Measurements from ENCODE around the gene LILRA2. TPM values are rescaled to one million over a fixed set of nuclear protein-coding genes. Genes with fewer than 3 reads are reported as not detected.

The LILRA2 gene
- total RNA-seq: not detected

GRCh38 chr19:54573330-54573872 lies at the start of gene LILRA2:
Gene LILRA2 (plus strand): TSS chr19:54573790. CDS start chr19:54573879, 89 bp downstream.
- no peak for DNase-seq
- Mint-ChIP-seq H3K4me3 (no peak within 1 kb of the TSS), H3K4me1 (ENCODE audit: low read depth) (peaks cover 3% of the 10 kb centered on the region), H3K36me3 (ENCODE audit: low read depth) (no peaks in the 10 kb centered on the region), H3K27ac (no peak within 1 kb of the TSS), H3K27me3 (peaks cover 33% of the 10 kb centered on the region), H3K9me3 (no peaks in the 10 kb centered on the region)
- intact Hi-C loops (cut with micrococcal nuclease): no loop called here
- POLR2A ChIA-PET: no interaction called here
- CTCF ChIA-PET: no interaction called here
- no peak for TF ChIP-seq CTCF (IDR thresholded peaks at IDR 0.05)
- ATAC-seq: no peak

- no peak for TF ChIP-seq CTCF (IDR thresholded peaks at IDR 0.05)
- H3K36me3 Mint-ChIP-seq (ENCODE audit: low read depth): no peaks in the 10 kb centered on the region
- H3K4me3 Mint-ChIP-seq: no peak overlapping the region
- H3K9me3 Mint-ChIP-seq: peaks cover 2% of the 10 kb centered on the region
- ChIA-PET POLR2A (interaction anchor here (0.5 kb wide), 1 partner anchor 33 kb away, joined by 3 read pairs; no protein-coding TSS in a partner anchor), CTCF (interaction anchor here (2.0 kb wide), 1 partner anchor 45 kb away, joined by 6 read pairs; no protein-coding TSS in a partner anchor)
- intact Hi-C loops (cut with micrococcal nuclease): no loop called here
- DNase-seq: no peak
- H3K27me3 Mint-ChIP-seq: peaks cover 24% of the 10 kb centered on the region
- peaks cover 42% of the 10 kb centered on the region for H3K4me1 Mint-ChIP-seq (ENCODE audit: low read depth)
- H3K27ac Mint-ChIP-seq: no peak overlapping the region
- no peak for ATAC-seq
Measured at GRCh38 chr19:54525636-54526035, 48.0 kb upstream of the LILRA2 start.

GRCh38 chr19:54526972-54527371 lies 46.6 kb upstream of the LILRA2 start:
- Mint-ChIP-seq H3K4me1 (ENCODE audit: low read depth) (peaks cover 28% of the 10 kb centered on the region), H3K27ac (no peak overlapping the region), H3K36me3 (ENCODE audit: low read depth) (no peaks in the 10 kb centered on the region), H3K4me3 (no peak overlapping the region), H3K9me3 (peaks cover 2% of the 10 kb centered on the region), H3K27me3 (peaks cover 24% of the 10 kb centered on the region)
- ChIA-PET CTCF (interaction anchor here (2.0 kb wide), 1 partner anchor 46 kb away, joined by 6 read pairs; no protein-coding TSS in a partner anchor), POLR2A (no interaction called here)
- intact Hi-C loops (cut with micrococcal nuclease): no loop called here
- DNase-seq: no peak
- ATAC-seq: no peak
- TF ChIP-seq CTCF (IDR thresholded peaks at IDR 0.05): no peak

GRCh38 chr19:54530866-54531265 lies 42.7 kb upstream of the LILRA2 start:
- ChIA-PET CTCF (no interaction called here), POLR2A (no interaction called here)
- no peak for TF ChIP-seq CTCF (IDR thresholded peaks at IDR 0.05)
- intact Hi-C loops (cut with micrococcal nuclease): no loop called here
- H3K4me3 Mint-ChIP-seq: no peak overlapping the region
- peaks cover 38% of the 10 kb centered on the region for H3K27me3 Mint-ChIP-seq
- DNase-seq (no peak), ATAC-seq (no peak)
- H3K27ac Mint-ChIP-seq: no peak overlapping the region
- H3K4me1 Mint-ChIP-seq (ENCODE audit: low read depth): peaks cover 19% of the 10 kb centered on the region
- H3K9me3 Mint-ChIP-seq: peaks cover 2% of the 10 kb centered on the region
- no peaks in the 10 kb centered on the region for H3K36me3 Mint-ChIP-seq (ENCODE audit: low read depth)

- Mint-ChIP-seq H3K27me3 (peaks cover 38% of the 10 kb centered on the region), H3K9me3 (peaks cover 2% of the 10 kb centered on the region), H3K4me1 (ENCODE audit: low read depth) (peaks cover 21% of the 10 kb centered on the region), H3K27ac (no peak overlapping the region), H3K36me3 (ENCODE audit: low read depth) (no peaks in the 10 kb centered on the region), H3K4me3 (peak overlapping the region; percentile 25)
- TF ChIP-seq CTCF (IDR thresholded peaks at IDR 0.05): no peak
- ATAC-seq (peak; percentile 95), DNase-seq (peak; percentile 49)
- intact Hi-C loops (cut with micrococcal nuclease): no loop called here
- POLR2A ChIA-PET: no interaction called here
- CTCF ChIA-PET: interaction anchor here (1.0 kb wide), 1 partner anchor 9 kb away, joined by 3 read pairs; no protein-coding TSS in a partner anchor
Measured at GRCh38 chr19:54532528-54532927, 41.1 kb upstream of the LILRA2 start.

Measured in activated CD8-positive, alpha-beta T cell treated with anti-CD3 and anti-CD28 coated beads for 36 hours (primary cell).